K562 (cell line): ENCODE results near the gene ZMIZ1. TPM values are rescaled to one million over a fixed set of nuclear protein-coding genes. Genes with fewer than 3 reads are reported as not detected.

Experiments
- BACH1 ChIP-seq: fragments of 200-800 bp; sonication (Bioruptor generic); IDR thresholded peaks from 2 replicates; pipeline ENCODE4 v1.6.1; 2016; ENCODE audit warnings: missing genetic modification characterization, missing compliant biosample characterization
- CHCHD3 ChIP-seq: fragments of 250-450 bp; sonication (Bioruptor Pico); IDR thresholded peaks from 2 replicates; pipeline ENCODE4 v2.1.2; 2022; ENCODE audit warnings: mild to moderate bottlenecking
- CREB1 ChIP-seq, 2 experiments: sonication (generic) in 1 of 2; formaldehyde crosslinking in 1 of 2; IDR thresholded peaks; 2 replicates each; pipeline versions ENCODE4 v1.6.1 to v1.8.0; 2012 to 2022; ENCODE audit warnings: inconsistent platforms in 1 of 2, mild to moderate bottlenecking in 1 of 2, missing genetic modification reagents in 1 of 2, moderate library complexity in 1 of 2
- HBP1 ChIP-seq: fragments of 450-650 bp; formaldehyde crosslinking; IDR thresholded peaks from 2 replicates; pipeline ENCODE4 v1.4.0; 2022; ENCODE audit warnings: missing genetic modification characterization
- JUND ChIP-seq, 2 experiments: IDR thresholded peaks; 2 replicates in 1 of 2; 3 replicates in 1 of 2; pipeline ENCODE4 v1.6.1; 2011; ENCODE audit warnings: borderline replicate concordance in 2 of 2, low read depth in 2 of 2, low read length in 2 of 2, improper control_type of control experiment in 1 of 2, missing biosample characterization in 1 of 2, missing genetic modification characterization in 1 of 2, missing genetic modification reagents in 1 of 2
- KAT7 ChIP-seq: sonication (generic); formaldehyde crosslinking; IDR thresholded peaks from 2 replicates; pipeline ENCODE4 v1.8.0; 2022; ENCODE audit warnings: missing genetic modification reagents, mild to moderate bottlenecking, borderline replicate concordance
- MAX ChIP-seq: sonication (generic); formaldehyde crosslinking; IDR thresholded peaks from 2 replicates; pipeline ENCODE4 v1.9.0; 2022; ENCODE audit warnings: mild to moderate bottlenecking, missing genetic modification reagents
- MCM7 ChIP-seq, 2 experiments: fragments of 450-650 bp; IDR thresholded peaks; 2 replicates each; pipeline ENCODE4 v1.6.1; 2016 to 2018
- MEF2D ChIP-seq: conservative IDR thresholded peaks from 2 replicates; pipeline ENCODE4 v1.6.1; 2016; ENCODE audit warnings: low read depth, missing genetic modification characterization, missing compliant biosample characterization
- MTA3 ChIP-seq: fragments of 450-650 bp; formaldehyde crosslinking; IDR thresholded peaks from 2 replicates; pipeline ENCODE4 v1.6.1; 2017; ENCODE audit warnings: mild to moderate bottlenecking, borderline replicate concordance
- NCOA1 ChIP-seq: fragments of 450-650 bp; IDR thresholded peaks from 2 replicates; pipeline ENCODE4 v1.6.1; 2016; ENCODE audit warnings: low read depth
- PCBP1 ChIP-seq: fragments of 200-400 bp; formaldehyde crosslinking; IDR thresholded peaks from 2 replicates; pipeline ENCODE4 v1.6.1; 2018; ENCODE audit warnings: mild to moderate bottlenecking, low read depth, low read length; ENCODE audit not compliant: poor library complexity, severe bottlenecking
- RBBP5 ChIP-seq: fragments of 200-600 bp; sonication (generic); IDR thresholded peaks from 2 replicates; pipeline ENCODE4 v1.6.1; 2012; ENCODE audit warnings: borderline replicate concordance, mild to moderate bottlenecking, low read length, control low read depth, inconsistent platforms; ENCODE audit not compliant: insufficient read depth, poor library complexity, severe bottlenecking
- STAG1 ChIP-seq: sonication (generic); formaldehyde crosslinking; IDR thresholded peaks from 2 replicates; pipeline ENCODE4 v1.5.0; 2020; ENCODE audit warnings: missing genetic modification reagents, borderline replicate concordance
- TEAD2 ChIP-seq: fragments of 450-650 bp; IDR thresholded peaks from 2 replicates; pipeline ENCODE4 v1.6.1; 2016; ENCODE audit warnings: missing genetic modification characterization, control low read depth, missing compliant biosample characterization
- ZFX ChIP-seq: sonication (generic); formaldehyde crosslinking; IDR thresholded peaks from 2 replicates; pipeline ENCODE4 v1.8.0; 2022; ENCODE audit warnings: mild to moderate bottlenecking, missing genetic modification reagents, moderate library complexity
- ZKSCAN3 ChIP-seq: fragments of 250-450 bp; sonication (Bioruptor Pico); IDR thresholded peaks from 2 replicates; pipeline ENCODE4 v1.4.0; 2020
- ZNF395 ChIP-seq: fragments of 200-800 bp; sonication (Bioruptor generic); IDR thresholded peaks from 2 replicates; pipeline ENCODE4 v1.6.1; 2017; ENCODE audit warnings: missing genetic modification characterization, missing compliant biosample characterization
- ZNF512 ChIP-seq: IDR thresholded peaks from 2 replicates; pipeline ENCODE4 v1.6.1; 2016; ENCODE audit warnings: missing genetic modification characterization, missing compliant biosample characterization
- polyA plus RNA-seq, 8 experiments: library from polyadenylated mRNA; depleted of rRNA in 4 of 8; stranded (reverse) in 5 of 8; unstranded in 3 of 8; fragments of >200 nt; fragmentation: Nextera tagmentation in 2 of 8; fragmentation: Illumina TruSeq in 1 of 8; extraction: Ambion mirVana in 2 of 8; extraction: Trizol in 1 of 8; gene quantifications; 2 replicates each; pipeline versions ENCODE4 v1.2.1 to v1.2.3, GENCODE V29; 2011 to 2014; ENCODE audit warnings: inconsistent platforms in 1 of 8, missing spikeins in 1 of 8
- total RNA-seq, 7 experiments: library from RNA; depleted of rRNA in 6 of 7; stranded (reverse); fragments of >200 nt in 6 of 7; fragmentation: Illumina TruSeq in 2 of 7; extraction: Trizol in 2 of 7; gene quantifications; 2 replicates each; pipeline versions ENCODE4 v1.2.1 to v1.2.3, GENCODE V29; 2011 to 2021; ENCODE audit warnings: low replicate concordance in 1 of 7

The ZMIZ1 gene
- total and polyA plus RNA-seq, 9 of the 15 experiments (the other 6 are each of a cell fraction or from before 2014, with no cell fraction given), result 1.0 to 37.3 (median 4.3) TPM

GRCh38 chr10:79028056-79028430 lies 40.7 kb upstream of the ZMIZ1 start (continued):
- TF ChIP-seq ZNF395 (CRISPR knock-in tag) (no peak), ZKSCAN3 (CRISPR knock-in tag) (no peak), HBP1 (CRISPR knock-in tag) (no peak), KAT7 (CRISPR knock-in tag) (0 out of 2 replicates have a peak, but pooled peaks have one; percentile 38), BACH1 (no peak), MEF2D (tag) (no peak), ZNF512 (tag) (no peak), MTA3 (no peak), MAX (peak; percentile 4; the same call in 1 of the 2 replicates), PCBP1 (no peak), MCM7 (IDR thresholded peaks at IDR 0.05) (no peak), CREB1 (IDR thresholded peaks at IDR 0.05) (no peak), CREB1 (CRISPR knock-in tag; IDR thresholded peaks at IDR 0.05) (no peak), TEAD2 (no peak), ZFX (CRISPR knock-in tag) (no peak), RBBP5 (peak; percentile 7), JUND (IDR thresholded peaks at IDR 0.05; ENCODE audit: borderline replicate concordance, low read depth, low read length) (no peak), JUND (tag; IDR thresholded peaks at IDR 0.05; ENCODE audit: borderline replicate concordance, low read depth, low read length) (no peak), NCOA1 (no peak), CHCHD3 (CRISPR knock-in tag) (no peak), STAG1 (CRISPR knock-in tag) (no peak)
